IMR-90 (cell line): ENCODE measurements around the gene MAB21L4. TPM values are rescaled to one million over a fixed set of nuclear protein-coding genes. Genes with fewer than 3 reads are reported as not detected.

Experiments
- ATAC-seq: fragments of 200-7000 bp; cut with Tn5 transposase; 2 replicates; pipeline ENCODE4 v1.9.1; 2020; ENCODE audit warnings: low read depth, mild to moderate bottlenecking, moderate library complexity
- BruUV-seq: library from RNA; stranded (reverse); fragments of 400-500 nt; replicated peaks from 2 replicates; lab custom pipeline; 2021; lab: Mats Ljungman, UMichigan
- CTCF ChIA-PET: fragments of 300-600 bp; formaldehyde crosslinking; extraction: SDS; loops from one replicate; lab custom pipeline; 2021; ENCODE audit warnings: antibody characterized with exemption; lab: Yijun Ruan, JAX
- POLR2A ChIA-PET: fragments of 300-600 bp; sonication (Branson Sonifier 250); formaldehyde crosslinking; loops from one replicate; lab custom pipeline; 2022; ENCODE audit warnings: antibody characterized with exemption; ENCODE audit not compliant: unreplicated experiment; lab: Charles Lee
- DNase-seq: peaks from one replicate; pipeline ENCODE4 v3.0.0; 2013
- H2AFZ ChIP-seq: replicated peaks from 2 replicates; pipeline ENCODE3; 2013; ENCODE audit warnings: low read length, mild to moderate bottlenecking; ENCODE audit not compliant: poor library complexity
- H2AK5ac ChIP-seq: 2 replicates; pipeline ENCODE4 v1.6.1; 2013; ENCODE audit warnings: low read depth, low read length, inconsistent platforms
- H2AK9ac ChIP-seq: replicated peaks from 2 replicates; pipeline ENCODE3; 2013; ENCODE audit warnings: mild to moderate bottlenecking, low read depth, low read length, moderate library complexity; ENCODE audit not compliant: poor library complexity
- H2BK120ac ChIP-seq: 2 replicates; pipeline ENCODE4 v1.6.1; 2013; ENCODE audit warnings: low read depth, low read length, inconsistent platforms
- H2BK15ac ChIP-seq: 3 replicates; pipeline ENCODE4 v1.6.1; 2013; ENCODE audit warnings: low read depth, low read length, inconsistent platforms
- H2BK20ac ChIP-seq: 2 replicates; pipeline ENCODE4 v1.6.1; 2013; ENCODE audit warnings: low read depth, mild to moderate bottlenecking, inconsistent platforms, low read length, moderate library complexity
- H2BK5ac ChIP-seq: 2 replicates; pipeline ENCODE4 v1.6.1; 2013; ENCODE audit warnings: mild to moderate bottlenecking, low read depth, low read length, inconsistent platforms; ENCODE audit not compliant: poor library complexity, severe bottlenecking
- H3K14ac ChIP-seq: replicated peaks from 2 replicates; pipeline ENCODE4 v1.6.1; 2013; ENCODE audit warnings: low read depth, low read length, inconsistent platforms
- H3K18ac ChIP-seq: 2 replicates; pipeline ENCODE4 v1.6.1; 2013; ENCODE audit warnings: low read depth, low read length, control low read depth
- H3K23ac ChIP-seq: 2 replicates; pipeline ENCODE4 v1.6.1; 2013; ENCODE audit warnings: low read depth, low read length, inconsistent platforms
- H3K27ac ChIP-seq: 2 replicates; pipeline ENCODE4 v1.5.1; 2013; ENCODE audit warnings: mild to moderate bottlenecking, control low read depth, low read length; ENCODE audit not compliant: insufficient read depth
- H3K27me3 ChIP-seq: 2 replicates; pipeline ENCODE4 v1.6.1; 2013; ENCODE audit warnings: low read length; ENCODE audit not compliant: control insufficient read depth, insufficient read depth
- H3K36me3 ChIP-seq: 2 replicates; pipeline ENCODE4 v1.6.1; 2013; ENCODE audit warnings: low read length, mixed read lengths; ENCODE audit not compliant: control insufficient read depth, insufficient read depth
- H3K4ac ChIP-seq: 2 replicates; pipeline ENCODE4 v1.6.1; 2013; ENCODE audit warnings: low read depth, low read length, inconsistent platforms
- H3K4me1 ChIP-seq: 2 replicates; pipeline ENCODE4 v1.6.1; 2013; ENCODE audit warnings: low read length, mixed read lengths; ENCODE audit not compliant: control insufficient read depth, insufficient read depth
- H3K4me2 ChIP-seq: 2 replicates; pipeline ENCODE4 v1.6.1; 2013; ENCODE audit warnings: low read depth, mild to moderate bottlenecking, control low read depth, low read length, moderate library complexity
- H3K4me3 ChIP-seq: 2 replicates; pipeline ENCODE4 v1.5.1; 2013; ENCODE audit warnings: low read depth, mild to moderate bottlenecking, control low read depth, low read length, moderate library complexity; ENCODE audit not compliant: insufficient read depth
- H3K56ac ChIP-seq: 2 replicates; pipeline ENCODE4 v1.6.1; 2013; ENCODE audit warnings: low read length, inconsistent platforms; ENCODE audit not compliant: insufficient read depth; ENCODE audit errors: extremely low read depth
- H3K79me1 ChIP-seq, 2 experiments: 2 replicates each; pipeline ENCODE4 v1.6.1; 2013; ENCODE audit warnings: low read length in 2 of 2, inconsistent platforms in 1 of 2, low read depth in 1 of 2
- H3K9ac ChIP-seq: 2 replicates; pipeline ENCODE4 v1.6.1; 2013; ENCODE audit warnings: low read depth, low read length, control low read depth
- H3K9me1 ChIP-seq: 2 replicates; pipeline ENCODE4 v1.6.1; 2013; ENCODE audit warnings: low read length, inconsistent platforms; ENCODE audit not compliant: insufficient read depth
- H3K9me3 ChIP-seq: 2 replicates; pipeline ENCODE4 v1.6.1; 2013; ENCODE audit warnings: low read length; ENCODE audit not compliant: control insufficient read depth, insufficient read depth
- H4K20me1 ChIP-seq: 2 replicates; pipeline ENCODE4 v1.6.1; 2013; ENCODE audit warnings: low read length, inconsistent platforms; ENCODE audit not compliant: insufficient read depth
- H4K5ac ChIP-seq: 2 replicates; pipeline ENCODE4 v1.6.1; 2013; ENCODE audit warnings: mild to moderate bottlenecking, low read depth, low read length, control low read depth
- H4K8ac ChIP-seq, 2 experiments: 2 replicates each; pipeline ENCODE4 v1.6.1; 2013; ENCODE audit warnings: low read depth in 2 of 2, low read length in 2 of 2, control low read depth in 1 of 2, inconsistent platforms in 1 of 2
- H4K91ac ChIP-seq: 2 replicates; pipeline ENCODE4 v1.6.1; 2013; ENCODE audit warnings: low read depth, low read length, inconsistent platforms; ENCODE audit not compliant: insufficient read depth
- NFE2L2 ChIP-seq: fragments of 150-350 bp; IDR thresholded peaks from 2 replicates; pipeline ENCODE4 v1.6.1; 2016; ENCODE audit warnings: low read depth, mild to moderate bottlenecking, low read length
- WGBS, 2 experiments: methylation state at CpG; one replicate each; pipeline versions ENCODE4 v1.1.5 to v1.1.7; 2013; ENCODE audit warnings: missing lambda C conversion rate in 2 of 2; ENCODE audit not compliant: insufficient read length in 1 of 2; ENCODE audit errors: extremely low coverage in 2 of 2; 5-methylcytosine and 5-hydroxymethylcytosine counted together
- dilution Hi-C: fragments of 300-500 bp; cut with HindIII; formaldehyde crosslinking; loops from one replicate; pipeline ENCODE4 v1.14.3; 2018; ENCODE audit warnings: low sequenced_read_pairs; ENCODE audit not compliant: unreplicated experiment
- in situ Hi-C: fragments of 300-500 bp; cut with MboI; formaldehyde crosslinking; loops from 3 replicates; pipeline ENCODE4 v1.14.3; 2019; ENCODE audit warnings: low sequenced_read_pairs, inconsistent platforms, mixed read lengths
- intact Hi-C: fragments of 100-400 bp; cut with micrococcal nuclease; formaldehyde crosslinking; loops from 2 replicates; pipeline ENCODE4 v1.10.0; 2022
- polyA plus RNA-seq, 3 experiments: library from polyadenylated mRNA; depleted of rRNA; stranded (reverse); fragments of >200 nt; gene quantifications; 2 replicates each; pipeline ENCODE4 v1.2.3, GENCODE V29; 2012; ENCODE audit warnings: low replicate concordance in 1 of 3
- total RNA-seq: library from RNA; depleted of rRNA; stranded (reverse); fragments of >200 nt; gene quantifications from 2 replicates; pipeline ENCODE4 v1.2.3, GENCODE V29; 2012
- TF ChIP-seq, protein P1 (sequence below): conservative IDR thresholded peaks from 2 replicates; pipeline ENCODE4 v1.5.1; 2012; ENCODE audit warnings: mild to moderate bottlenecking, low read depth, low read length, improper control_type of control experiment

MAB21L4 gene
- total and polyA plus RNA-seq, 2 of the 4 experiments (the other 2 are of a cell fraction) = not detected

DNA sequence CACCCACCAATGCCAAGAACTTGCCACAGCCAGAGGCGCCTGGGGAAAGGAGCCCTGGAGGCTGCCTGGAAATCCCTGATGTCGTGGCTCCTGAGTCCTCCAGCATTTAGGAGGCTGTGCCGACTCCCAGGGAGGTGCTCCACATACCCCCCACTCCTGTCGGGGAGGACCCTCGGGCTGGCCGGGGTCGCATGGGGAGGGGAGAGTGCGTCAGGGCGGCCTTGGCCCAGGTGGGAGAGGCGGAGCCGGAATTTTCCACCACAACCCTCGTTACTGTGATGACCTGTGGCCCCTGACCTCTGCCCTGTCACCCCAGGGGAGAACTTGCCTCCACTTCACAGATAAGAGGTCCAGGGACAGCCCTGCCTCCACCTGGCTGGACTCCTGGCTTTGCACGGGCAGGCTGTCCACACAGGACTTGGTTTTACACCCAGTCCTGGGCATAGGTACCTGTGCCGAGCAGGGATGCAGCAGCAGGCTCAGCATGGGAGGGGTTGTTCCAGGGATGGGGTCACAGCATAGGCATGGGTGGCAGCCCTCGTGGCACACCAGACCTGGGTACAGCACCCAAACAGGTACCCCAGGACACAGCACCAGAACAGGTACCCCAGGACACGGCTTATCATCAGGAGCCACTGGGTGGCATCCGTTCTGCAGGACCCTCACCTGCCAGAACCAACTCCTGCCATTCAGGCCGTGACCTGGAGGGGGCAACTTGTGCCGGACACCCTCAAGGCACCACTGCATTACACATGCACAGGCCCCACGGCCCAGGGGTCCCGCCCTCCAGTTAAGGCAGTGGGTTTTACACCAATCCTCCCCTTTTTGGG is 39.6 kb downstream of the MAB21L4 start:
- Histone ChIP-seq H3K56ac (no peak overlapping the region), H2AK9ac (peak overlapping the region; percentile 55), H3K79me1 (no peaks in the 10 kb centered on the region), H4K91ac (no peak overlapping the region), H2BK120ac (no peak overlapping the region), H2BK20ac (no peak overlapping the region), H3K36me3 (no peaks in the 10 kb centered on the region), H2AFZ (no peak overlapping the region), H3K27ac (no peak overlapping the region), H3K4me3 (no peak overlapping the region), H3K9ac (no peak overlapping the region), H3K4ac (no peak overlapping the region), H3K9me3 (peaks cover 11% of the 10 kb centered on the region), H3K23ac (no peak overlapping the region), H2AK5ac (no peak overlapping the region), H4K20me1 (peaks cover 1% of the 10 kb centered on the region; the same call in 1 of the 2 replicates), H3K4me2 (no peak overlapping the region), H3K14ac (no peak overlapping the region), H4K8ac (no peak overlapping the region), H2BK15ac (no peak overlapping the region), H3K18ac (no peak overlapping the region), H3K9me1 (no peaks in the 10 kb centered on the region), H3K4me1 (no peaks in the 10 kb centered on the region), H2BK5ac (no peak overlapping the region), H3K27me3 (peaks cover 30% of the 10 kb centered on the region), H4K5ac (no peak overlapping the region)
- dilution Hi-C loops = no loop called here
- ATAC-seq = 0 out of 2 replicates have a peak, but pooled peaks have one; percentile 24
- WGBS, 2 experiments = 60% methylated on average over 1 of the region's 21 CpGs; no CpG with 5 or more reads in 1 of the 2 experiments
- no TSS peak for BruUV-seq
- DNase-seq = no peak
- POLR2A ChIA-PET = no interaction called here
- in situ Hi-C loops = loop anchor here (10.0 to 25.0 kb wide), 2 partner anchors 218 to 806 kb away; no protein-coding TSS in a partner anchor
- CTCF ChIA-PET = no interaction called here
- TF ChIP-seq, protein P1, sequence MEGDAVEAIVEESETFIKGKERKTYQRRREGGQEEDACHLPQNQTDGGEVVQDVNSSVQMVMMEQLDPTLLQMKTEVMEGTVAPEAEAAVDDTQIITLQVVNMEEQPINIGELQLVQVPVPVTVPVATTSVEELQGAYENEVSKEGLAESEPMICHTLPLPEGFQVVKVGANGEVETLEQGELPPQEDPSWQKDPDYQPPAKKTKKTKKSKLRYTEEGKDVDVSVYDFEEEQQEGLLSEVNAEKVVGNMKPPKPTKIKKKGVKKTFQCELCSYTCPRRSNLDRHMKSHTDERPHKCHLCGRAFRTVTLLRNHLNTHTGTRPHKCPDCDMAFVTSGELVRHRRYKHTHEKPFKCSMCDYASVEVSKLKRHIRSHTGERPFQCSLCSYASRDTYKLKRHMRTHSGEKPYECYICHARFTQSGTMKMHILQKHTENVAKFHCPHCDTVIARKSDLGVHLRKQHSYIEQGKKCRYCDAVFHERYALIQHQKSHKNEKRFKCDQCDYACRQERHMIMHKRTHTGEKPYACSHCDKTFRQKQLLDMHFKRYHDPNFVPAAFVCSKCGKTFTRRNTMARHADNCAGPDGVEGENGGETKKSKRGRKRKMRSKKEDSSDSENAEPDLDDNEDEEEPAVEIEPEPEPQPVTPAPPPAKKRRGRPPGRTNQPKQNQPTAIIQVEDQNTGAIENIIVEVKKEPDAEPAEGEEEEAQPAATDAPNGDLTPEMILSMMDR = peak; percentile 15; the same call in 1 of the 2 replicates
- no peak for TF ChIP-seq NFE2L2
- intact Hi-C loops = no loop called here
